AG09309 (cell line): ENCODE data around the gene VPS50.

Experiments
- DNase-seq: peaks from one replicate; pipeline ENCODE4 v3.0.0-alpha.2; 2010; ENCODE audit warnings: low read depth
- H3K4me3 ChIP-seq: 2 replicates; pipeline ENCODE4 v1.5.1; 2011; ENCODE audit warnings: mild to moderate bottlenecking, low read depth, low read length, moderate library complexity; ENCODE audit not compliant: control insufficient read depth
- CTCF ChIP-seq: IDR thresholded peaks from 2 replicates; pipeline ENCODE4 v1.5.1; 2011; ENCODE audit warnings: mild to moderate bottlenecking, low read depth, low read length, inconsistent platforms; ENCODE audit not compliant: insufficient read depth, control insufficient read depth; ENCODE audit errors: missing control alignments

The VPS50 gene

GRCh38 chr7:93258661-93259060 lies 26.5 kb downstream of the VPS50 start:
- DNase-seq: no peak
- H3K4me3 ChIP-seq: no peak overlapping the region
- no peak for TF ChIP-seq CTCF

- no peak overlapping the region for H3K4me3 ChIP-seq
- no peak for TF ChIP-seq CTCF
- DNase-seq: no peak
Measured at GRCh38 chr7:93262535-93262934, 30.4 kb downstream of the VPS50 start.

- no peak for TF ChIP-seq CTCF
- no peak overlapping the region for H3K4me3 ChIP-seq
- DNase-seq: no peak
Measured at GRCh38 chr7:93265220-93265619, 33.1 kb downstream of the VPS50 start.

GRCh38 chr7:93279541-93279940 lies 47.4 kb downstream of the VPS50 start:
- DNase-seq: no peak
- TF ChIP-seq CTCF: no peak
- H3K4me3 ChIP-seq: no peak overlapping the region

GRCh38 chr7:93284908-93285307 lies 52.7 kb downstream of the VPS50 start:
- no peak for TF ChIP-seq CTCF
- DNase-seq: no peak
- no peak overlapping the region for H3K4me3 ChIP-seq

- no peak for TF ChIP-seq CTCF
- no peak for DNase-seq
- no peak overlapping the region for H3K4me3 ChIP-seq
Measured at GRCh38 chr7:93293229-93293628, 61.1 kb downstream of the VPS50 start.

GRCh38 chr7:93298206-93298605 lies 66.0 kb downstream of the VPS50 start:
- DNase-seq: no peak
- H3K4me3 ChIP-seq: no peak overlapping the region
- TF ChIP-seq CTCF: no peak
